H1 (cell line): ENCODE measurements around the gene DLG5. TPM values are rescaled to one million over a fixed set of nuclear protein-coding genes. Genes with fewer than 3 reads are reported as not detected.

Source experiments
- CTCF ChIA-PET: fragments of 300-600 bp; sonication (Branson Sonifier 250); formaldehyde crosslinking; loops from one replicate; lab custom pipeline; 2021; ENCODE audit not compliant: partially characterized antibody; lab: Charles Lee
- POLR2A ChIA-PET: fragments of 300-600 bp; sonication (Branson Sonifier 250); formaldehyde crosslinking; loops from one replicate; lab custom pipeline; 2021; ENCODE audit warnings: inconsistent platforms; ENCODE audit not compliant: partially characterized antibody; lab: Charles Lee
- DNase-seq, 2 experiments: peaks; one replicate each; pipeline versions ENCODE4 v3.0.0 to v3.0.0-alpha.2; 2010 to 2022; ENCODE audit warnings: low spot score in 2 of 2, low read depth in 1 of 2, mixed read lengths in 1 of 2
- FAIRE-seq: peaks from 2 replicates; lab custom pipeline; 2011; peaks lifted over from hg19 to GRCh38; lab: Jason Lieb, UNC
- H2AFZ ChIP-seq: 2 replicates; pipeline ENCODE4 v1.8.1; 2012; ENCODE audit warnings: low read length, inconsistent platforms
- H2AK5ac ChIP-seq: 2 replicates; pipeline ENCODE4 v1.6.1; 2013; ENCODE audit warnings: low read depth, low read length
- H2BK120ac ChIP-seq: replicated peaks from 2 replicates; pipeline ENCODE3; 2013; ENCODE audit warnings: low read depth, low read length, inconsistent platforms
- H2BK12ac ChIP-seq: 2 replicates; pipeline ENCODE4 v1.6.1; 2013; ENCODE audit warnings: low read depth, low read length
- H2BK15ac ChIP-seq: 2 replicates; pipeline ENCODE4 v1.6.1; 2013; ENCODE audit warnings: low read length
- H2BK20ac ChIP-seq: 2 replicates; pipeline ENCODE4 v1.6.1; 2013; ENCODE audit warnings: low read length
- H2BK5ac ChIP-seq: 2 replicates; pipeline ENCODE4 v1.6.1; 2013; ENCODE audit warnings: low read depth, low read length
- H3K14ac ChIP-seq: 2 replicates; pipeline ENCODE4 v1.6.1; 2013; ENCODE audit warnings: inconsistent platforms; ENCODE audit not compliant: insufficient read length
- H3K18ac ChIP-seq: 2 replicates; pipeline ENCODE4 v1.6.1; 2013; ENCODE audit warnings: low read length; ENCODE audit errors: extremely low read depth
- H3K23ac ChIP-seq: 2 replicates; pipeline ENCODE4 v1.6.1; 2013; ENCODE audit warnings: inconsistent platforms; ENCODE audit not compliant: insufficient read length
- H3K23me2 ChIP-seq: 2 replicates; pipeline ENCODE4 v1.6.1; 2013; ENCODE audit warnings: low read depth, low read length
- H3K27ac ChIP-seq: 2 replicates; pipeline ENCODE4 v1.6.1; 2011; ENCODE audit warnings: low read depth, low read length, inconsistent platforms
- H3K27me3 ChIP-seq, 4 experiments: replicated peaks in 1 of 4; 1 replicate in 1 of 4; 2 replicates in 3 of 4; pipeline versions ENCODE4 v1.6.1 to v1.8.1; 2011 to 2013; ENCODE audit warnings: low read length in 3 of 4, mild to moderate bottlenecking in 3 of 4, inconsistent platforms in 2 of 4, mixed read lengths in 2 of 4, moderate library complexity in 1 of 4; ENCODE audit not compliant: control insufficient read depth in 3 of 4, insufficient read depth in 3 of 4; ENCODE audit errors: extremely low read depth in 1 of 4
- H3K36me3 ChIP-seq, 4 experiments: 2 replicates each; pipeline versions ENCODE4 v1.6.1 to v1.8.1; 2011 to 2013; ENCODE audit warnings: mild to moderate bottlenecking in 4 of 4, low read length in 3 of 4, moderate library complexity in 2 of 4, control low read depth in 1 of 4, inconsistent platforms in 1 of 4; ENCODE audit not compliant: insufficient read depth in 4 of 4, control insufficient read depth in 2 of 4
- H3K4ac ChIP-seq: replicated peaks from 2 replicates; pipeline ENCODE3; 2013; ENCODE audit warnings: low read length, low read depth, mixed read lengths, inconsistent platforms; ENCODE audit not compliant: insufficient read length
- H3K4me1 ChIP-seq, 4 experiments: replicated peaks in 1 of 4; 1 replicate in 1 of 4; 2 replicates in 3 of 4; pipeline versions ENCODE4 v1.6.1 to v1.8.1; 2011 to 2013; ENCODE audit warnings: low read length in 3 of 4, inconsistent platforms in 2 of 4, mixed read lengths in 1 of 4; ENCODE audit not compliant: insufficient read depth in 4 of 4, control insufficient read depth in 3 of 4
- H3K4me2 ChIP-seq, 2 experiments: 2 replicates each; pipeline versions ENCODE4 v1.6.1 to v1.8.1; 2011 to 2013; ENCODE audit warnings: low read depth in 2 of 2, low read length in 2 of 2, control low read depth in 1 of 2, inconsistent platforms in 1 of 2, mild to moderate bottlenecking in 1 of 2; ENCODE audit not compliant: insufficient read depth in 1 of 2
- H3K4me3 ChIP-seq, 4 experiments: fragments of 200-600, 300-600 bp in 1 of 4; sonication (generic), shearing (Covaris generic), sonication (Bioruptor Twin) in 1 of 4; 2 replicates each; pipeline versions ENCODE4 v1.5.1 to v1.8.1; 2011 to 2016; ENCODE audit warnings: low read length in 4 of 4, low read depth in 3 of 4, control low read depth in 2 of 4, inconsistent platforms in 2 of 4, mild to moderate bottlenecking in 2 of 4, mixed read lengths in 1 of 4, moderate library complexity in 1 of 4; ENCODE audit not compliant: insufficient read depth in 2 of 4; ENCODE audit errors: extremely low read depth in 1 of 4
- H3K56ac ChIP-seq: replicated peaks from 2 replicates; pipeline ENCODE3; 2013; ENCODE audit warnings: low read depth, mild to moderate bottlenecking, mixed read lengths, low read length, inconsistent platforms; ENCODE audit not compliant: insufficient read length
- H3K79me1 ChIP-seq: 2 replicates; pipeline ENCODE4 v1.6.1; 2013; ENCODE audit warnings: low read depth, low read length, control low read depth
- H3K79me2 ChIP-seq, 2 experiments: 2 replicates each; pipeline versions ENCODE4 v1.6.1 to v1.8.1; 2012 to 2013; ENCODE audit warnings: low read length in 2 of 2, mild to moderate bottlenecking in 2 of 2, inconsistent platforms in 1 of 2; ENCODE audit not compliant: insufficient read depth in 2 of 2, control insufficient read depth in 1 of 2
- H3K9ac ChIP-seq, 4 experiments: replicated peaks in 1 of 4; 1 replicate in 1 of 4; 2 replicates in 3 of 4; pipeline versions ENCODE4 v1.6.1 to v1.8.1; 2011 to 2013; ENCODE audit warnings: low read depth in 3 of 4, low read length in 3 of 4, control low read depth in 2 of 4, mild to moderate bottlenecking in 2 of 4, moderate library complexity in 2 of 4, inconsistent platforms in 1 of 4; ENCODE audit errors: extremely low read depth in 1 of 4
- H3K9me3 ChIP-seq, 2 experiments: 2 replicates each; pipeline versions ENCODE4 v1.6.1 to v1.8.1; 2012 to 2013; ENCODE audit warnings: mild to moderate bottlenecking in 2 of 2, moderate library complexity in 2 of 2, control low read depth in 1 of 2, inconsistent platforms in 1 of 2, low read depth in 1 of 2, low read length in 1 of 2, mixed read lengths in 1 of 2; ENCODE audit not compliant: insufficient read depth in 2 of 2
- H4K20me1 ChIP-seq, 2 experiments: replicated peaks in 1 of 2; 2 replicates each; pipeline versions ENCODE3 to v1.8.1; 2011 to 2013; ENCODE audit warnings: inconsistent platforms in 2 of 2, low read length in 2 of 2, mild to moderate bottlenecking in 1 of 2; ENCODE audit not compliant: insufficient read depth in 2 of 2, control insufficient read depth in 1 of 2
- H4K5ac ChIP-seq: 2 replicates; pipeline ENCODE4 v1.6.1; 2013; ENCODE audit warnings: low read length, low read depth, mixed read lengths, inconsistent platforms; ENCODE audit not compliant: insufficient read length
- H4K8ac ChIP-seq: 2 replicates; pipeline ENCODE4 v1.8.0; 2013; ENCODE audit warnings: mild to moderate bottlenecking, moderate library complexity, low read length, inconsistent platforms; ENCODE audit not compliant: insufficient read depth; ENCODE audit errors: extremely low read depth
- H4K91ac ChIP-seq: replicated peaks from 2 replicates; pipeline ENCODE3; 2013; ENCODE audit warnings: low read length, mixed read lengths, inconsistent platforms; ENCODE audit not compliant: insufficient read length
- ATF3 ChIP-seq: IDR thresholded peaks from 2 replicates; pipeline ENCODE4 v1.6.1; 2011; ENCODE audit warnings: low read depth, mild to moderate bottlenecking, low read length; ENCODE audit not compliant: insufficient read depth
- CBX5 ChIP-seq: fragments of 300-800, 300-1000 bp; sonication (generic); IDR thresholded peaks from 2 replicates; pipeline ENCODE4 v1.7.1; 2016; ENCODE audit warnings: antibody characterized with exemption, low read length, low read depth
- CHD1 ChIP-seq: IDR thresholded peaks from 2 replicates; pipeline ENCODE4 v1.6.1; 2012; ENCODE audit warnings: low read depth, low read length, improper control_type of control experiment
- CTCF ChIP-seq, 3 experiments: IDR thresholded peaks; 1 replicate in 2 of 3; 2 replicates in 1 of 3; pipeline versions ENCODE4 v1.5.1 to v1.6.1; 2011; ENCODE audit warnings: low read length in 3 of 3, mild to moderate bottlenecking in 3 of 3, inconsistent platforms in 2 of 3, low read depth in 1 of 3, moderate library complexity in 1 of 3; ENCODE audit not compliant: insufficient read depth in 1 of 3; ENCODE audit errors: control extremely low read depth in 1 of 3
- HDAC6 ChIP-seq: IDR thresholded peaks from one replicate; pipeline ENCODE4 v1.7.1; 2012; ENCODE audit warnings: low read depth, mild to moderate bottlenecking, inconsistent platforms, low read length, moderate library complexity
- KDM4A ChIP-seq: IDR thresholded peaks from one replicate; pipeline ENCODE4 v1.7.1; 2012; ENCODE audit warnings: low read depth, mild to moderate bottlenecking, moderate library complexity, low read length, inconsistent platforms; ENCODE audit not compliant: severe bottlenecking
- PHF8 ChIP-seq: fragments of 200-600 bp; sonication (generic); conservative IDR thresholded peaks from 2 replicates; pipeline ENCODE4 v1.7.1; 2012; ENCODE audit warnings: low read depth, mild to moderate bottlenecking, inconsistent platforms, low read length, moderate library complexity
- RXRA ChIP-seq: IDR thresholded peaks from 2 replicates; pipeline ENCODE4 v1.6.1; 2011; ENCODE audit warnings: low read depth, mild to moderate bottlenecking, low read length, moderate library complexity; ENCODE audit not compliant: insufficient read depth
- SUZ12 ChIP-seq: fragments of 200-600 bp; sonication (generic); IDR thresholded peaks from 2 replicates; pipeline ENCODE4 v1.6.1; 2012; ENCODE audit warnings: mild to moderate bottlenecking, inconsistent platforms, low read length, moderate library complexity, mixed read lengths
- TEAD4 ChIP-seq: IDR thresholded peaks from 2 replicates; pipeline ENCODE4 v1.6.1; 2012; ENCODE audit warnings: low read depth, low read length, inconsistent platforms, mixed read lengths
- WGBS, 2 experiments: shearing (Covaris generic) in 1 of 2; methylation state at CpG; one replicate each; pipeline versions ENCODE4 v1.1.6 to v1.1.7; 2013 to 2015; ENCODE audit warnings: low lambda C conversion rate in 2 of 2, mixed read lengths in 2 of 2, inconsistent platforms in 1 of 2, low coverage in 1 of 2, missing lambda C conversion rate in 1 of 2; ENCODE audit not compliant: insufficient replicate concordance in 2 of 2, insufficient coverage in 1 of 2, insufficient read length in 1 of 2; ENCODE audit errors: extremely low coverage in 1 of 2, missing lambda C conversion rate in 1 of 2; 5-methylcytosine and 5-hydroxymethylcytosine counted together
- polyA plus RNA-seq, 7 experiments: library from polyadenylated mRNA; depleted of rRNA in 3 of 7; stranded (reverse) in 5 of 7; unstranded in 2 of 7; fragments of >200 nt in 5 of 7; fragments of 200-250 nt in 2 of 7; gene quantifications; 1 replicate in 5 of 7; 2 replicates in 1 of 7; 4 replicates in 1 of 7; pipeline versions ENCODE4 v1.2.1 to v1.2.3, GENCODE V29; 2011 to 2013; ENCODE audit warnings: missing spikeins in 2 of 7, mixed read lengths in 2 of 7
- total RNA-seq: library from RNA; stranded (reverse); fragmentation: NEBNext Ultra II Directional; extraction: Animal tissue kit (Norgen Biotek cat#: 25700); gene quantifications from 2 replicates; pipeline ENCODE4 v1.2.1, GENCODE V29; 2021

The DLG5 gene
- total and polyA plus RNA-seq, 2 of the 8 experiments (the other 6 are each of a cell fraction or from before 2014, with no cell fraction given), result 15.6 to 71.4 TPM

DNA sequence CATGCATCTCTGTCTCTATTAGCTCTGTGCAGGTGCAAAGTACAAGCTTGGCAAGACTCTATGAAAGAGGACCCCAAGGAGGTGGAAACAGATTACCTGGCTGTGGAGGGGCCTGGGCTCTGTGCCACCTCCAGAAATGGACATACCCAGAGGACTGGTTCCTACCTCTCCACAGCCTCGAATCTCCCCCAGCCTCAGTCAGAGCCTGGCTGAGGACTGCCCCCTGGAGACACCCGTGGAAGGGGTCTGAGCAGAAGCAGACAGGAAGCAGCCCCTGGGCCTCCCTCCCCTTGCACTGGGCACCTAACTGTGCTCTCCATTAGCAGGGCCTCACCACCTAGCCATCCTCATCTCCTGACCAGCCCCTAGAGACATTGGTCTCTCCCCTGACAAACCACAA, 92.0 kb downstream of the DLG5 start:
- no peaks in the 10 kb centered on the region for H3K9me3 ChIP-seq
- H3K4me2 ChIP-seq, result no peak overlapping the region
- DNase-seq, result no peak
- no peak for FAIRE-seq
- H3K79me2 ChIP-seq, result no peaks in the 10 kb centered on the region
- H3K56ac ChIP-seq, result no peak overlapping the region
- H4K91ac ChIP-seq, result no peak overlapping the region
- H3K14ac ChIP-seq, result no peak overlapping the region
- H3K27ac ChIP-seq, result no peak overlapping the region
- H2BK20ac ChIP-seq, result no peak overlapping the region
- H3K18ac ChIP-seq, result no peak overlapping the region
- H2AK5ac ChIP-seq, result no peak overlapping the region
- peaks cover 3 to 7% (median 4%) of the 10 kb centered on the region in 4 experiments for H3K4me1 ChIP-seq
- no peaks in the 10 kb centered on the region for H4K20me1 ChIP-seq
- no peaks in the 10 kb centered on the region for H3K27me3 ChIP-seq
- H2AFZ ChIP-seq, result no peak overlapping the region
- H2BK15ac ChIP-seq, result no peak overlapping the region
- H3K36me3 ChIP-seq, result peaks cover 13 to 27% (median 22%) of the 10 kb centered on the region in 4 experiments; a peak in 7 of 8 replicates
- H2BK120ac ChIP-seq, result no peak overlapping the region
- no peak overlapping the region for H2BK5ac ChIP-seq
- no peak overlapping the region for H4K5ac ChIP-seq
- H3K9ac ChIP-seq, result no peak overlapping the region
- no peak overlapping the region for H2BK12ac ChIP-seq
- H3K23me2 ChIP-seq, result no peaks in the 10 kb centered on the region
- POLR2A ChIA-PET, result no interaction called here
- no peak overlapping the region for H3K4ac ChIP-seq
- no peak overlapping the region for H3K23ac ChIP-seq
- peaks cover 2% of the 10 kb centered on the region; the same call in 1 of the 2 replicates for H3K79me1 ChIP-seq
- WGBS, 2 experiments, result 62% methylated on average over 2 of the region's 2 CpGs; no CpG with 5 or more reads in 1 of the 2 experiments
- H3K4me3 ChIP-seq, result no peak overlapping the region
- no peak overlapping the region; the same call in 1 of the 2 replicates for H4K8ac ChIP-seq
- CTCF ChIA-PET, result interaction anchor here (1.2 to 1.4 kb wide), 3 partner anchors 74 to 149 kb away, joined by 3 to 4 read pairs (median 3); no protein-coding TSS in a partner anchor
- no peak for TF ChIP-seq RXRA
- no peak for TF ChIP-seq CHD1
- TF ChIP-seq HDAC6, result no peak
- no peak for TF ChIP-seq TEAD4
- no peak for TF ChIP-seq CBX5
- TF ChIP-seq KDM4A, result no peak
- TF ChIP-seq SUZ12, result no peak
- TF ChIP-seq PHF8, result no peak
- TF ChIP-seq ATF3, result no peak
- no peak for TF ChIP-seq CTCF (IDR thresholded peaks at IDR 0.05; ENCODE audit: control extremely low read depth in 1 of 3, insufficient read depth in 1 of 3, low read depth in 1 of 3, low read length in 3 of 3)
